Muscle layer of duodenum (tissue), 2 donors: Measurements from ENCODE around the gene STK4.

Experiments
- H3K27ac ChIP-seq: one replicate; pipeline ENCODE4 v1.7.0; 2013; ENCODE audit warnings: mild to moderate bottlenecking, low read length
- H3K27me3 ChIP-seq: one replicate; pipeline ENCODE4 v1.7.0; 2013; ENCODE audit warnings: low read depth, mild to moderate bottlenecking, control low read depth, low read length
- H3K36me3 ChIP-seq, 2 donors: one replicate each; pipeline ENCODE4 v1.7.0; 2013; ENCODE audit warnings: low read length in 2 of 2, control low read depth in 1 of 2, mild to moderate bottlenecking in 1 of 2; ENCODE audit not compliant: insufficient read depth in 2 of 2, control insufficient read depth in 1 of 2
- H3K4me1 ChIP-seq, 2 donors: one replicate each; pipeline ENCODE4 v1.7.0; 2013; ENCODE audit warnings: low read length in 2 of 2, mild to moderate bottlenecking in 2 of 2, control low read depth in 1 of 2, moderate library complexity in 1 of 2; ENCODE audit not compliant: insufficient read depth in 2 of 2, control insufficient read depth in 1 of 2
- H3K4me3 ChIP-seq, 2 donors: one replicate each; pipeline ENCODE4 v1.7.0; 2013; ENCODE audit warnings: low read length in 2 of 2, low read depth in 1 of 2, mild to moderate bottlenecking in 1 of 2
- H3K9me3 ChIP-seq, 2 donors: one replicate each; pipeline ENCODE4 v1.7.0; 2013; ENCODE audit warnings: low read length in 2 of 2, control low read depth in 1 of 2, mild to moderate bottlenecking in 1 of 2; ENCODE audit not compliant: control insufficient read depth in 1 of 2
- donor health status: healthy.

Gene STK4

GRCh38 chr20:44936510-44936909 is 29.8 kb upstream of the STK4 start:
- Histone ChIP-seq H3K36me3 (peaks cover 18 to 33% of the 10 kb centered on the region in 2 donors), H3K27ac (no peak overlapping the region), H3K4me3 (no peak overlapping the region), H3K27me3 (no peaks in the 10 kb centered on the region), H3K9me3 (no peaks in the 10 kb centered on the region), H3K4me1 (no peaks in the 10 kb centered on the region)

GRCh38 chr20:44938637-44939036 is 27.7 kb upstream of the STK4 start:
- Histone ChIP-seq H3K27me3 (no peaks in the 10 kb centered on the region), H3K4me1 (no peaks in the 10 kb centered on the region), H3K4me3 (no peak overlapping the region), H3K9me3 (no peaks in the 10 kb centered on the region), H3K36me3 (peaks cover 40 to 45% of the 10 kb centered on the region in 2 donors), H3K27ac (no peak overlapping the region)

- Histone ChIP-seq H3K36me3 (peaks cover 56 to 68% of the 10 kb centered on the region in 2 donors), H3K27ac (no peak overlapping the region), H3K9me3 (no peaks in the 10 kb centered on the region), H3K4me3 (no peak overlapping the region), H3K27me3 (no peaks in the 10 kb centered on the region), H3K4me1 (no peaks in the 10 kb centered on the region)
Measured at GRCh38 chr20:44941120-44941691, 25.1 kb upstream of the STK4 start.

GRCh38 chr20:44942264-44942973 is 23.9 kb upstream of the STK4 start:
- no peak overlapping the region for H3K27ac ChIP-seq
- peaks cover 56 to 66% of the 10 kb centered on the region in 2 donors for H3K36me3 ChIP-seq
- H3K27me3 ChIP-seq, result no peaks in the 10 kb centered on the region
- H3K4me3 ChIP-seq, result no peak overlapping the region
- H3K4me1 ChIP-seq, result no peaks in the 10 kb centered on the region
- no peaks in the 10 kb centered on the region for H3K9me3 ChIP-seq

GRCh38 chr20:44943828-44944227 is 22.5 kb upstream of the STK4 start:
- Histone ChIP-seq H3K27me3 (no peaks in the 10 kb centered on the region), H3K36me3 (peaks cover 67 to 76% of the 10 kb centered on the region in 2 donors), H3K4me3 (no peak overlapping the region), H3K4me1 (no peaks in the 10 kb centered on the region), H3K27ac (no peak overlapping the region), H3K9me3 (no peaks in the 10 kb centered on the region)

GRCh38 chr20:44945261-44945660 is 21.1 kb upstream of the STK4 start:
- H3K27ac ChIP-seq, result no peak overlapping the region
- no peak overlapping the region for H3K4me3 ChIP-seq
- H3K4me1 ChIP-seq, result no peaks in the 10 kb centered on the region
- H3K27me3 ChIP-seq, result no peaks in the 10 kb centered on the region
- no peaks in the 10 kb centered on the region for H3K9me3 ChIP-seq
- peaks cover 63 to 86% of the 10 kb centered on the region in 2 donors for H3K36me3 ChIP-seq

- Histone ChIP-seq H3K4me3 (no peak overlapping the region), H3K27ac (no peak overlapping the region), H3K9me3 (no peaks in the 10 kb centered on the region), H3K36me3 (peaks cover 67 to 90% of the 10 kb centered on the region in 2 donors), H3K27me3 (no peaks in the 10 kb centered on the region), H3K4me1 (no peaks in the 10 kb centered on the region)
Measured at GRCh38 chr20:44946271-44946852, 19.9 kb upstream of the STK4 start.

- H3K36me3 ChIP-seq, result peaks cover 53 to 90% of the 10 kb centered on the region in 2 donors
- no peaks in the 10 kb centered on the region for H3K4me1 ChIP-seq
- no peak overlapping the region for H3K27ac ChIP-seq
- H3K9me3 ChIP-seq, result no peaks in the 10 kb centered on the region
- no peak overlapping the region for H3K4me3 ChIP-seq
- H3K27me3 ChIP-seq, result no peaks in the 10 kb centered on the region
Measured at GRCh38 chr20:44948107-44948506, 18.2 kb upstream of the STK4 start.

- H3K9me3 ChIP-seq, result no peaks in the 10 kb centered on the region
- no peaks in the 10 kb centered on the region for H3K27me3 ChIP-seq
- no peak overlapping the region for H3K4me3 ChIP-seq
- H3K36me3 ChIP-seq, result peaks cover 53 to 90% of the 10 kb centered on the region in 2 donors
- no peak overlapping the region for H3K27ac ChIP-seq
- no peaks in the 10 kb centered on the region for H3K4me1 ChIP-seq
Measured at GRCh38 chr20:44948513-44948912, 17.8 kb upstream of the STK4 start.

GRCh38 chr20:44950368-44950767 is 15.9 kb upstream of the STK4 start:
- H3K27ac ChIP-seq, result no peak overlapping the region
- no peaks in the 10 kb centered on the region for H3K4me1 ChIP-seq
- H3K27me3 ChIP-seq, result no peaks in the 10 kb centered on the region
- no peaks in the 10 kb centered on the region for H3K9me3 ChIP-seq
- H3K36me3 ChIP-seq, result peaks cover 55 to 90% of the 10 kb centered on the region in 2 donors
- H3K4me3 ChIP-seq, result no peak overlapping the region

GRCh38 chr20:44952731-44953130 is 13.6 kb upstream of the STK4 start:
- H3K27ac ChIP-seq, result no peak overlapping the region
- H3K4me1 ChIP-seq, result no peaks in the 10 kb centered on the region
- H3K9me3 ChIP-seq, result no peaks in the 10 kb centered on the region
- no peak overlapping the region for H3K4me3 ChIP-seq
- H3K27me3 ChIP-seq, result no peaks in the 10 kb centered on the region
- H3K36me3 ChIP-seq, result peaks cover 62 to 84% of the 10 kb centered on the region in 2 donors
